GM12892 (cell line): ENCODE results near the gene PDZRN4.
"Not testable (repeated sequence)": the region's sequence is repeated elsewhere in the genome, so short reads cannot be mapped to it uniquely, and the experiment has no call there.

ENCODE experiments used
- DNase-seq: peaks from one replicate; pipeline ENCODE4 v3.0.0; 2011; ENCODE audit not compliant: insufficient read length
- FAIRE-seq: peaks from 2 replicates; lab custom pipeline; 2011; peaks lifted over from hg19 to GRCh38; lab: Jason Lieb, UNC
- POLR2A ChIP-seq: IDR thresholded peaks from 2 replicates; pipeline ENCODE4 v1.6.1; 2011; ENCODE audit warnings: low read depth, low read length, control low read depth
- POLR2AphosphoS5 ChIP-seq: IDR thresholded peaks from 2 replicates; pipeline ENCODE4 v1.6.1; 2011; ENCODE audit warnings: low read depth, low read length, control low read depth
- TAF1 ChIP-seq: IDR thresholded peaks from 2 replicates; pipeline ENCODE4 v1.6.1; 2011; ENCODE audit warnings: low read depth, mild to moderate bottlenecking, control low read depth, low read length, borderline replicate concordance

PDZRN4 gene

GRCh38 chr12:41293461-41293860, 105.3 kb downstream of the PDZRN4 start:
- DNase-seq (no peak), FAIRE-seq (no peak)
- TF ChIP-seq POLR2A: no peak
- TF ChIP-seq POLR2AphosphoS5: no peak
- TF ChIP-seq TAF1: no peak

GRCh38 chr12:41302979-41303403, 114.9 kb downstream of the PDZRN4 start:
- FAIRE-seq: no peak
- DNase-seq: no peak
- TF ChIP-seq POLR2AphosphoS5 (no peak), POLR2A (no peak), TAF1 (no peak)

GRCh38 chr12:41304526-41304925, 116.4 kb downstream of the PDZRN4 start:
- no peak for TF ChIP-seq POLR2A
- no peak for TF ChIP-seq POLR2AphosphoS5
- no peak for TF ChIP-seq TAF1
- FAIRE-seq (no peak), DNase-seq (no peak)

- DNase-seq: no peak
- no peak for FAIRE-seq
- TF ChIP-seq TAF1: no peak
- TF ChIP-seq POLR2A: no peak
- TF ChIP-seq POLR2AphosphoS5: no peak
Measured at GRCh38 chr12:41310367-41310766, 122.2 kb downstream of the PDZRN4 start.

- no peak for FAIRE-seq
- DNase-seq: no peak
- TF ChIP-seq POLR2AphosphoS5 (no peak), TAF1 (no peak), POLR2A (no peak)
Measured at GRCh38 chr12:41311883-41312282, 123.8 kb downstream of the PDZRN4 start.

- DNase-seq, FAIRE-seq: not testable (repeated sequence)
Measured at GRCh38 chr12:41312451-41312850, 124.3 kb downstream of the PDZRN4 start.

GRCh38 chr12:41325336-41325735, 137.2 kb downstream of the PDZRN4 start:
- FAIRE-seq (no peak), DNase-seq (no peak)
- TF ChIP-seq POLR2A (no peak), TAF1 (no peak), POLR2AphosphoS5 (no peak)

- TF ChIP-seq TAF1: no peak
- no peak for TF ChIP-seq POLR2A
- TF ChIP-seq POLR2AphosphoS5: no peak
- DNase-seq (no peak), FAIRE-seq (no peak)
Measured at GRCh38 chr12:41327096-41327895, 139.2 kb downstream of the PDZRN4 start.

- TF ChIP-seq POLR2AphosphoS5 (no peak), POLR2A (no peak), TAF1 (no peak)
- DNase-seq (no peak), FAIRE-seq (no peak)
Measured at GRCh38 chr12:41333974-41334373, 145.9 kb downstream of the PDZRN4 start.

GRCh38 chr12:41334390-41334789, 146.3 kb downstream of the PDZRN4 start:
- DNase-seq (no peak), FAIRE-seq (no peak)
- TF ChIP-seq TAF1 (no peak), POLR2A (no peak), POLR2AphosphoS5 (no peak)

- DNase-seq (no peak), FAIRE-seq (no peak)
- TF ChIP-seq POLR2A (no peak), TAF1 (no peak)
Measured at GRCh38 chr12:41336041-41336549, 148.0 kb downstream of the PDZRN4 start.

GRCh38 chr12:41339784-41340183, 151.7 kb downstream of the PDZRN4 start:
- TF ChIP-seq TAF1 (no peak), POLR2AphosphoS5 (no peak), POLR2A (no peak)
- no peak for DNase-seq
- FAIRE-seq: no peak
